ENCODE measurements around the gene LPAR3.

The LPAR3 gene

DNA sequence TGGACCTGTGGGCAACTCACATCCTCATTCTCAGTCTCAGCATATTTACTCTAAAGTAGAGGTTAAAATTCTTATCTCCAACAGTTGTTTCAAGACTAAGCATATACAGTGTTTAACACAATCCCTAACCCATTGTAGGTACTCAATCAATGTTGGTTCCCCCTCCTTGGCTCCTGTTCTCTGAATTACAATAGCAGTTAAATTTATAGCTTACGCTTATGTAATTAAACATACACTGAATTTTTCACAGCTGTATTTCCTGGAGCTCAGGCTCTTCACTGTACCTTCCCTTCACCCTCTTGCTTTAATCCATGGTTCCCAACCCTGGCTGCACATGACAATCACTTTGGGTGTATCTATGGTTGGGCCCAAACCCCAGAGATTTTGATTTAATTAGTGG, 89.4 kb downstream of the LPAR3 start:
- no CpG with 5 or more reads among the region's 1 CpG for WGBS (ENCODE audit: extremely low coverage, insufficient coverage, low lambda C conversion rate)

DNA sequence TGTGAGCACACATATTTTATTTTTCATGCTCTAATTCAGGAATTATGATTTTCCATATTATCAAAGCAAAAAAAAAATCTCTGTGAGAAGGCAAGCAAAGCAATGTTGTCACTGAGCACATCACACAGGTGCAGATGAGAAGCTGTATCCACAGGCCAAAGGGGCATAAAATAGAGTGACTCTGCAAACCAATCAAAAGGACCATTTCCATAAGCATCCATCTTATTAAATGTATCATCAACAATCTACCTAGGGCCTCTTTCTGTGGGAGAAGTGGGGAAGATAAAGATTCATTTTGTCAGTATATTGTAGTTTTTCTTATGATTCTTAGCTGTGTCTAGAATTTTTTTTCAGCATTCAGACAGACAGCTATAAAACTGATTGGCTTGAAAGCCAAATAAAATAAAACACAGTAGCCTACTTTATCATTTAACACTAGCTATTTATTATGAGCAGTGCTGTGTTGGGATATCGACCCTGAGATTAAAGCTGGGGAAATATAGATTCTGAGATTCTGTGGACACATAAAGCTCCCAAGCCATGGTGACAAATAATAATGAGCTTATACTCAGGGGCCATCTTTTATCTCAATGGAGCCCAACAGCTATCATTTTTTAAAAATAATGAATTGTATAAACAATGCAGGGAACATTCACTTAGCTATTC, 90.3 kb downstream of the LPAR3 start:
- H3K18ac ChIP-seq (ENCODE audit: low read length), result no peak overlapping the region
- H3K27ac ChIP-seq (ENCODE audit: low read depth, low read length), result no peak overlapping the region
- H4K5ac ChIP-seq (ENCODE audit: low read length), result no peak overlapping the region
- no peak for DNase-seq
- H2AK5ac ChIP-seq (ENCODE audit: low read length), result no peak overlapping the region
- no peaks in the 10 kb centered on the region for H3K79me1 ChIP-seq (ENCODE audit: low read length)
- H3K79me2 ChIP-seq (ENCODE audit: control insufficient read depth, insufficient read depth, low read length), result no peaks in the 10 kb centered on the region
- H3K23ac ChIP-seq (ENCODE audit: low read length), result no peak overlapping the region
- no CpG with 5 or more reads among the region's 1 CpG for WGBS (ENCODE audit: extremely low coverage, insufficient coverage, low lambda C conversion rate)
- H2BK5ac ChIP-seq (ENCODE audit: low read length), result no peak overlapping the region
- H3K36me3 ChIP-seq (ENCODE audit: control insufficient read depth, insufficient read depth, low read length), result no peaks in the 10 kb centered on the region
- H3K4me2 ChIP-seq (ENCODE audit: low read length), result no peak overlapping the region
- no peaks in the 10 kb centered on the region for H3K27me3 ChIP-seq (ENCODE audit: insufficient read depth, low read length, poor library complexity)
- no peak overlapping the region for H3K4ac ChIP-seq (ENCODE audit: low read depth, low read length)
- no peak overlapping the region for H3K4me3 ChIP-seq (ENCODE audit: low read length)
- H3K4me1 ChIP-seq (ENCODE audit: control insufficient read depth, low read depth, low read length), result no peaks in the 10 kb centered on the region
- no peak overlapping the region for H3K56ac ChIP-seq (ENCODE audit: low read length)
- H2BK120ac ChIP-seq (ENCODE audit: low read depth, low read length), result no peak overlapping the region
- H4K8ac ChIP-seq (ENCODE audit: low read depth, low read length), result no peak overlapping the region
- no peak overlapping the region for H2BK15ac ChIP-seq (replicated peaks; ENCODE audit: low read depth)
- H3K9ac ChIP-seq (ENCODE audit: low read length), result no peak overlapping the region

More for the DNA sequence above, 89.4 kb downstream of the LPAR3 start:
- H4K8ac ChIP-seq (ENCODE audit: low read depth, low read length), result no peak overlapping the region
- no peak overlapping the region for H3K18ac ChIP-seq (ENCODE audit: low read length)
- no peak overlapping the region for H2BK5ac ChIP-seq (ENCODE audit: low read length)
- H4K5ac ChIP-seq (ENCODE audit: low read length), result no peak overlapping the region
- H3K79me1 ChIP-seq (ENCODE audit: low read length), result no peaks in the 10 kb centered on the region
- no peak overlapping the region for H3K9ac ChIP-seq (ENCODE audit: low read length)
- no peak overlapping the region for H2BK120ac ChIP-seq (ENCODE audit: low read depth, low read length)
- H3K4me3 ChIP-seq (ENCODE audit: low read length), result no peak overlapping the region
- DNase-seq, result no peak
- H2AK5ac ChIP-seq (ENCODE audit: low read length), result no peak overlapping the region
- no peak overlapping the region for H3K56ac ChIP-seq (ENCODE audit: low read length)
- no peaks in the 10 kb centered on the region for H3K79me2 ChIP-seq (ENCODE audit: control insufficient read depth, insufficient read depth, low read length)
- no peak overlapping the region for H3K4me2 ChIP-seq (ENCODE audit: low read length)
- H3K4me1 ChIP-seq (ENCODE audit: control insufficient read depth, low read depth, low read length), result no peaks in the 10 kb centered on the region
- H3K27ac ChIP-seq (ENCODE audit: low read depth, low read length), result no peak overlapping the region
- no peaks in the 10 kb centered on the region for H3K27me3 ChIP-seq (ENCODE audit: insufficient read depth, low read length, poor library complexity)
- no peak overlapping the region for H2BK15ac ChIP-seq (replicated peaks; ENCODE audit: low read depth)
- H3K4ac ChIP-seq (ENCODE audit: low read depth, low read length), result no peak overlapping the region
- H3K36me3 ChIP-seq (ENCODE audit: control insufficient read depth, insufficient read depth, low read length), result no peaks in the 10 kb centered on the region
- no peak overlapping the region for H3K23ac ChIP-seq (ENCODE audit: low read length)

DNA sequence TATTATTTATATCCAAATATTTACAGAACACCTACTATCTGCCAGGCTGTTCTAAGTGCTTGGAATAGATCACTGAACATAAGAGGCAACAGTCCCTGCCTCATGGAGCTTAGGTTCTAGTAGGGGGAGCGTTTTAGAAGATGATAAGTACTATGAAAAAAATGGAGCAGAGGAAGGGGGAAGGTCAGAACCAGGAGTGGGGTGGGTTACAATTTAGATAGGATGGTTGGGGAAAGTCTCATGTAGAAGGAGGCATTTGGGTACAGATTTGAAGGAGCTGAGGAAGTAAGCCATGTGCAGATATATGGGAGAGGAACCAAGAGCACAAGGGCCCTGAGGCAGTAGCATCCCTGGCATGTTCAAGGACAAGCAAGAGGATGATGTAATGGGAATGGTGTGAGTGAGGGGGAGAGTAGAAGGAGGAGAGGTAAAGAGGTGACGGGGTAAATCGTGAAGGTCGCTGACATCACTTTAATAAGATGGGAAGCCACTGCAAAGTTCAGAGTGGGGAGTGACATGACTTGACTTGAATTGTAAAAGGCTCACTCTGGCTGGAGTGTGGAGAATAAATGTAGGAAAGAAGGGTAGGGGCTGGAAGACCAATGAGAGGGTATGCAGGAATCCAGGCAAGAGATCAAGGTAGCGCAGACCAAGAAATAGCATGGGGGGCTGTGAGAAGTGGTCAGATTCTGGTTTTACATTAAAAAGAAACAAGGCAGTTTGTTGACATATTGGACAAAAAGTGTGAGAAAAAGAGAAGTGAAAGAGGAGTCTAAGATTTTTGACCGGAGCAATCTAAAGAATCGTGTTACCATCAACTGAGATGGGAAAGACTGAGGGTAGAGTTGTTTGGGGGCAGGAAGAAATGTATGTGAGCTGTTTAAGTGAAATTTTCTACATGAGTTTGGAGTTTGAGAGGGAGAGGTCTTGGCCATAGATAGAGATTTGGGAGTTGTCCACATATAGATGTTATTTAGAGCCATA, 92.6 kb downstream of the LPAR3 start:
- Histone ChIP-seq H2AK5ac (ENCODE audit: low read length) (no peak overlapping the region), H3K79me1 (ENCODE audit: low read length) (no peaks in the 10 kb centered on the region), H3K4me1 (ENCODE audit: control insufficient read depth, low read depth, low read length) (no peaks in the 10 kb centered on the region), H2BK5ac (ENCODE audit: low read length) (no peak overlapping the region), H3K56ac (ENCODE audit: low read length) (no peak overlapping the region), H4K5ac (ENCODE audit: low read length) (no peak overlapping the region), H2BK15ac (replicated peaks; ENCODE audit: low read depth) (no peak overlapping the region), H4K8ac (ENCODE audit: low read depth, low read length) (no peak overlapping the region), H3K79me2 (ENCODE audit: control insufficient read depth, insufficient read depth, low read length) (no peaks in the 10 kb centered on the region), H3K4me2 (ENCODE audit: low read length) (no peak overlapping the region), H3K36me3 (ENCODE audit: control insufficient read depth, insufficient read depth, low read length) (no peaks in the 10 kb centered on the region), H3K23ac (ENCODE audit: low read length) (no peak overlapping the region), H3K18ac (ENCODE audit: low read length) (no peak overlapping the region), H3K27ac (ENCODE audit: low read depth, low read length) (no peak overlapping the region), H3K4me3 (ENCODE audit: low read length) (no peak overlapping the region), H2BK120ac (ENCODE audit: low read depth, low read length) (no peak overlapping the region), H3K27me3 (ENCODE audit: insufficient read depth, low read length, poor library complexity) (no peaks in the 10 kb centered on the region), H3K4ac (ENCODE audit: low read depth, low read length) (no peak overlapping the region), H3K9ac (ENCODE audit: low read length) (no peak overlapping the region)
- DNase-seq, result no peak
- 100% methylated on average over 3 of the region's 7 CpGs for WGBS (ENCODE audit: extremely low coverage, insufficient coverage, low lambda C conversion rate)

DNA sequence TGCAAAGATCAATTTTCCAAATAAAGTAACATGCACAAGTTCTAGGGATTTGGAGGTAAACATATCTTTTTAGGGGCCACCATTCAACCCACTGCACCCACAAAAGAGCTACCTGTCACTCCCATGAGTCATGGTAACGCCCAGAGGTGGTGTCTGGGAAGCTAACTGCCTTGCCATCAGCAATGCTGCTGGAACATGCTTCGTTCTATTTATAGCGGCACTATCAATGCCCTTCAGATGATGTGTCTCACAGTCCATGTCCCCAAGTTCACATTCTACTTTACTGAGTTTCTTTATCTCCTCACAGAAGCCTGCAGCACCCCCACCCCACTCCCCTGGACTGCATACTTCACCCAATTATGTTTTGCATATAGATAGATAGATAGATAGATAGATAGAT, 95.4 kb downstream of the LPAR3 start:
- DNase-seq, result no peak
- no peak overlapping the region for H3K4me2 ChIP-seq (ENCODE audit: low read length)
- H2BK120ac ChIP-seq (ENCODE audit: low read depth, low read length), result no peak overlapping the region
- no peaks in the 10 kb centered on the region for H3K79me2 ChIP-seq (ENCODE audit: control insufficient read depth, insufficient read depth, low read length)
- H3K4ac ChIP-seq (ENCODE audit: low read depth, low read length), result no peak overlapping the region
- H3K79me1 ChIP-seq (ENCODE audit: low read length), result no peaks in the 10 kb centered on the region
- H3K27me3 ChIP-seq (ENCODE audit: insufficient read depth, low read length, poor library complexity), result no peaks in the 10 kb centered on the region
- no peak overlapping the region for H3K4me3 ChIP-seq (ENCODE audit: low read length)
- no peak overlapping the region for H4K5ac ChIP-seq (ENCODE audit: low read length)
- no peak overlapping the region for H4K8ac ChIP-seq (ENCODE audit: low read depth, low read length)
- H2AK5ac ChIP-seq (ENCODE audit: low read length), result no peak overlapping the region
- no peaks in the 10 kb centered on the region for H3K4me1 ChIP-seq (ENCODE audit: control insufficient read depth, low read depth, low read length)
- no peak overlapping the region for H2BK15ac ChIP-seq (replicated peaks; ENCODE audit: low read depth)
- no peak overlapping the region for H3K56ac ChIP-seq (ENCODE audit: low read length)
- no peaks in the 10 kb centered on the region for H3K36me3 ChIP-seq (ENCODE audit: control insufficient read depth, insufficient read depth, low read length)
- no peak overlapping the region for H2BK5ac ChIP-seq (ENCODE audit: low read length)
- WGBS (ENCODE audit: extremely low coverage, insufficient coverage, low lambda C conversion rate), result no CpG with 5 or more reads among the region's 3 CpGs
- no peak overlapping the region for H3K27ac ChIP-seq (ENCODE audit: low read depth, low read length)
- H3K23ac ChIP-seq (ENCODE audit: low read length), result no peak overlapping the region
- H3K9ac ChIP-seq (ENCODE audit: low read length), result no peak overlapping the region
- H3K18ac ChIP-seq (ENCODE audit: low read length), result no peak overlapping the region

DNA sequence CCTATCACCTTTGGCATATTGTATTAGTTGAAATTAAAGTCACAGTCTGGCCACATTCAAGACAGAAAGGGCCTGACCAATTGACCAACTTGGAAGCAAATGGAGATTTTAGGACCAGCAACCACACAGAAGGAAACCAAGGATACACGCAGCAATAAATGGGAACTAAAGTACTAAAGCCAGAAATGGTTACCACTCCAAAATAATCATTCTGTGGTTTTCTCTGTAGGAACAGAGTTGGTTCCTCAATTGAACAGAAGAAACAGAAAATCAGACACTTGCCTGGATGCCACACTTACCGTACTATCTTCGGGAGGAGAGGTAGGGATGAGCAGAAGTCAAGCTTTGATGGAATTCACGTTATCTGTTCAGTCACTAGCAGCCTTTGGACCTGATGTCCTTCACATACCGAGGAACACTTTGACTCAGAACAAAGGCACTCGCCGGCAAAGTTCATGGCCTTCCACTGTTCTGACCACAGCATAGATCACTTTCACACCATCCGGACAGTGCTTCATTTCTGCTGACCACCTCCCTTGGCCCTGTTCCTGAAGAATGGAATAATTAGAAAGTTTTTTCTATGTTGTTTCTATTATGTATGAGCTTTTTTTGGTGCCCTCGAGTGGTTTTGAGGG, 96.9 kb downstream of the LPAR3 start:
- no peak overlapping the region for H4K8ac ChIP-seq (ENCODE audit: low read depth, low read length)
- no CpG with 5 or more reads among the region's 9 CpGs for WGBS (ENCODE audit: extremely low coverage, insufficient coverage, low lambda C conversion rate)
- no peak overlapping the region for H3K18ac ChIP-seq (ENCODE audit: low read length)
- no peak overlapping the region for H3K9ac ChIP-seq (ENCODE audit: low read length)
- H3K36me3 ChIP-seq (ENCODE audit: control insufficient read depth, insufficient read depth, low read length), result no peaks in the 10 kb centered on the region
- H3K56ac ChIP-seq (ENCODE audit: low read length), result no peak overlapping the region
- DNase-seq, result no peak
- no peak overlapping the region for H3K23ac ChIP-seq (ENCODE audit: low read length)
- H3K27ac ChIP-seq (ENCODE audit: low read depth, low read length), result no peak overlapping the region
- H3K4ac ChIP-seq (ENCODE audit: low read depth, low read length), result no peak overlapping the region
- no peak overlapping the region for H2AK5ac ChIP-seq (ENCODE audit: low read length)
- no peak overlapping the region for H2BK5ac ChIP-seq (ENCODE audit: low read length)
- no peak overlapping the region for H2BK15ac ChIP-seq (replicated peaks; ENCODE audit: low read depth)
- no peaks in the 10 kb centered on the region for H3K79me1 ChIP-seq (ENCODE audit: low read length)
- H3K4me3 ChIP-seq (ENCODE audit: low read length), result no peak overlapping the region
- H2BK120ac ChIP-seq (ENCODE audit: low read depth, low read length), result no peak overlapping the region
- H4K5ac ChIP-seq (ENCODE audit: low read length), result no peak overlapping the region
- H3K4me1 ChIP-seq (ENCODE audit: control insufficient read depth, low read depth, low read length), result no peaks in the 10 kb centered on the region
- no peaks in the 10 kb centered on the region for H3K79me2 ChIP-seq (ENCODE audit: control insufficient read depth, insufficient read depth, low read length)
- H3K4me2 ChIP-seq (ENCODE audit: low read length), result no peak overlapping the region
- no peaks in the 10 kb centered on the region for H3K27me3 ChIP-seq (ENCODE audit: insufficient read depth, low read length, poor library complexity)
